PC-9 (cell line): ENCODE results near the gene LAPTM5.

Experiments
- EZH2 ChIP-seq: fragments of 200-600 bp; sonication (generic); IDR thresholded peaks from 2 replicates; pipeline ENCODE4 v1.8.0; 2017; ENCODE audit warnings: antibody characterized with exemption, low read depth
- TF ChIP-seq, protein P1 (sequence below): fragments of 200-600 bp; sonication (generic); conservative IDR thresholded peaks from 2 replicates; pipeline ENCODE4 v1.6.1; 2017; ENCODE audit warnings: mixed run types, antibody characterized with exemption, mild to moderate bottlenecking, moderate library complexity

DNA sequence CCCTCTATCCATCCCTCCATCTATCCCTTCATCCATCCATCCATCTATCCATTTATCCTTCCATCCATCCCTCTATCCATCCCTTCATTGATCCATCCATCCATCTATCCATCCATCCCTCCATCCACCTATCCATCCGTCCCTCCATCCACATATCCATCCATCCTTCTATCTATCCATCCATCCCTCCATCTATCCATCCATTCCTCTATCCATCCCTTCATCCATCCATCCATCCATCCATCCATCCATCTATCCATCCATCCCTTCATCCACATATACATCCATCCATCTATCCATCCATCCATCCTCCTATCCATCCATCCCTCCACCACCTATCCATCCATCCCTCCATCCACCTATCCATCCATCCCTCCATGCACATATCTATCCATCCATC is 57.8 kb downstream of the LAPTM5 start:
- TF ChIP-seq, protein P1, sequence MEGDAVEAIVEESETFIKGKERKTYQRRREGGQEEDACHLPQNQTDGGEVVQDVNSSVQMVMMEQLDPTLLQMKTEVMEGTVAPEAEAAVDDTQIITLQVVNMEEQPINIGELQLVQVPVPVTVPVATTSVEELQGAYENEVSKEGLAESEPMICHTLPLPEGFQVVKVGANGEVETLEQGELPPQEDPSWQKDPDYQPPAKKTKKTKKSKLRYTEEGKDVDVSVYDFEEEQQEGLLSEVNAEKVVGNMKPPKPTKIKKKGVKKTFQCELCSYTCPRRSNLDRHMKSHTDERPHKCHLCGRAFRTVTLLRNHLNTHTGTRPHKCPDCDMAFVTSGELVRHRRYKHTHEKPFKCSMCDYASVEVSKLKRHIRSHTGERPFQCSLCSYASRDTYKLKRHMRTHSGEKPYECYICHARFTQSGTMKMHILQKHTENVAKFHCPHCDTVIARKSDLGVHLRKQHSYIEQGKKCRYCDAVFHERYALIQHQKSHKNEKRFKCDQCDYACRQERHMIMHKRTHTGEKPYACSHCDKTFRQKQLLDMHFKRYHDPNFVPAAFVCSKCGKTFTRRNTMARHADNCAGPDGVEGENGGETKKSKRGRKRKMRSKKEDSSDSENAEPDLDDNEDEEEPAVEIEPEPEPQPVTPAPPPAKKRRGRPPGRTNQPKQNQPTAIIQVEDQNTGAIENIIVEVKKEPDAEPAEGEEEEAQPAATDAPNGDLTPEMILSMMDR, result no peak
- TF ChIP-seq EZH2, result no peak
